GM06990 (cell line): ENCODE results near the gene PTPRM.

Experiments used
- DNase-seq: peaks from one replicate; pipeline ENCODE4 v3.0.0-alpha.2; 2011; ENCODE audit not compliant: insufficient read length; ENCODE audit errors: extremely low read depth
- H3K27me3 ChIP-seq: replicated peaks from 2 replicates; pipeline ENCODE4 v1.6.0; 2011; ENCODE audit warnings: low read length; ENCODE audit not compliant: control insufficient read depth, insufficient read depth
- H3K36me3 ChIP-seq: 2 replicates; pipeline ENCODE4 v1.5.1; 2011; ENCODE audit warnings: low read length; ENCODE audit not compliant: control insufficient read depth, insufficient read depth
- H3K4me3 ChIP-seq: replicated peaks from 2 replicates; pipeline ENCODE4 v1.5.1; 2011; ENCODE audit warnings: low read depth, mild to moderate bottlenecking, control low read depth, low read length
- CTCF ChIP-seq: IDR thresholded peaks from 2 replicates; pipeline ENCODE4 v1.5.1; 2011; ENCODE audit warnings: low read length, control low read depth, mild to moderate bottlenecking, inconsistent platforms; ENCODE audit not compliant: insufficient read depth, poor library complexity, severe bottlenecking

Gene PTPRM

GRCh38 chr18:8450013-8450412 is 882.9 kb downstream of the PTPRM start:
- no peak for DNase-seq

GRCh38 chr18:8450898-8451665 is 884.0 kb downstream of the PTPRM start:
- DNase-seq, result no peak
- H3K27me3 ChIP-seq, result no peaks in the 10 kb centered on the region
- no peak overlapping the region for H3K4me3 ChIP-seq
- TF ChIP-seq CTCF, result no peak
- H3K36me3 ChIP-seq, result no peaks in the 10 kb centered on the region

More at GRCh38 chr18:8450013-8450412, 882.9 kb downstream of the PTPRM start:
- H3K27me3 ChIP-seq, result no peaks in the 10 kb centered on the region
- peak; percentile 66 for TF ChIP-seq CTCF
- no peak overlapping the region for H3K4me3 ChIP-seq
- H3K36me3 ChIP-seq, result no peaks in the 10 kb centered on the region

- no peak for TF ChIP-seq CTCF
- H3K4me3 ChIP-seq, result no peak overlapping the region
- H3K36me3 ChIP-seq, result no peaks in the 10 kb centered on the region
Measured at GRCh38 chr18:8453528-8453927, 886.4 kb downstream of the PTPRM start.

GRCh38 chr18:8454136-8454535 is 887.0 kb downstream of the PTPRM start:
- no peaks in the 10 kb centered on the region for H3K27me3 ChIP-seq
- H3K4me3 ChIP-seq, result no peak overlapping the region
- no peaks in the 10 kb centered on the region for H3K36me3 ChIP-seq
- DNase-seq, result no peak
- TF ChIP-seq CTCF, result no peak

More at GRCh38 chr18:8453528-8453927, 886.4 kb downstream of the PTPRM start:
- no peaks in the 10 kb centered on the region for H3K27me3 ChIP-seq
- no peak for DNase-seq

- no peak for TF ChIP-seq CTCF
- no peaks in the 10 kb centered on the region for H3K27me3 ChIP-seq
- no peak overlapping the region for H3K4me3 ChIP-seq
- no peak for DNase-seq
- H3K36me3 ChIP-seq, result no peaks in the 10 kb centered on the region
Measured at GRCh38 chr18:8455661-8456614, 888.8 kb downstream of the PTPRM start.
